ENCODE data around the gene ARFRP1. TPM values are rescaled to one million over a fixed set of nuclear protein-coding genes. Genes with fewer than 3 reads are reported as not detected.

Gene ARFRP1
- total RNA-seq, 1 experiment from 2014 or later = 74.0 TPM

DNA sequence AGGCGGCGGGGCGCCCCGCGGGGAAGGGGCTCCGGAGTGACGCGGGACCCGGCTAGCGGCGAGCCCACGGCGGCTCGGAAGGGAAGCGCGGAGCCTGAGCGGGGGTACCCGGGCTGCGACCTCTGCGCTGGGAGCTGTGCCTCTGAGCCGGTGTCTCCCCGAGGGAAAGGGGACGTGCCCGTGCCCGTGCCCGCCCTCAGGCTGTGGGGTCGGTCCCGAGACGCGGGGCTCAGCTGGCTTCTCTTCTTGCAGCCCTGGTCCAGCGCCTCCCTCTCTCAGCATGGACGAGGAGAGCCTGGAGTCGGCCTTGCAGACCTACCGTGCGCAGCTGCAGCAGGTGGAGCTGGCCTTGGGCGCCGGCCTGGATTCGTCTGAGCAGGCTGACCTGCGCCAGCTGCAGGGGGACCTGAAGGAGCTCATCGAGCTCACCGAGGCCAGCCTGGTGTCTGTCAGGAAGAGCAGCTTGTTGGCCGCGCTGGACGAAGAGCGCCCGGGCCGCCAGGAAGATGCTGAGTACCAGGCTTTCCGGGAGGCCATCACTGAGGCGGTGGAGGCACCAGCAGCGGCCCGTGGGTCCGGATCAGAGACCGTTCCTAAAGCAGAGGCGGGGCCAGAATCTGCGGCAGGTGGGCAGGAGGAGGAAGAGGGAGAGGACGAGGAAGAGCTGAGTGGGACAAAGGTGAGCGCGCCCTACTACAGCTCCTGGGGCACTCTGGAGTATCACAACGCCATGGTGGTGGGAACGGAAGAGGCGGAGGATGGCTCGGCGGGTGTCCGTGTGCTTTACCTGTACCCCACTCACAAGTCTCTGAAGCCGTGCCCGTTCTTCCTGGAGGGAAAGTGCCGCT, 749 bp upstream of the ARFRP1 start:
- DNase-seq = peak; percentile 44
- Mint-ChIP-seq H3K27me3 (ENCODE audit: unreplicated experiment) (no peaks in the 10 kb centered on the region), H3K9me3 (ENCODE audit: low read depth, unreplicated experiment) (peaks cover 7% of the 10 kb centered on the region), H3K36me3 (ENCODE audit: insufficient read depth, unreplicated experiment) (peaks cover 91% of the 10 kb centered on the region), H3K4me3 (ENCODE audit: low read depth, unreplicated experiment) (peak overlapping the region; percentile 97), H3K4me1 (ENCODE audit: low read depth, unreplicated experiment) (peaks cover 42% of the 10 kb centered on the region), H3K27ac (ENCODE audit: unreplicated experiment) (peak overlapping the region; percentile 53)
- TF ChIP-seq, protein P1, sequence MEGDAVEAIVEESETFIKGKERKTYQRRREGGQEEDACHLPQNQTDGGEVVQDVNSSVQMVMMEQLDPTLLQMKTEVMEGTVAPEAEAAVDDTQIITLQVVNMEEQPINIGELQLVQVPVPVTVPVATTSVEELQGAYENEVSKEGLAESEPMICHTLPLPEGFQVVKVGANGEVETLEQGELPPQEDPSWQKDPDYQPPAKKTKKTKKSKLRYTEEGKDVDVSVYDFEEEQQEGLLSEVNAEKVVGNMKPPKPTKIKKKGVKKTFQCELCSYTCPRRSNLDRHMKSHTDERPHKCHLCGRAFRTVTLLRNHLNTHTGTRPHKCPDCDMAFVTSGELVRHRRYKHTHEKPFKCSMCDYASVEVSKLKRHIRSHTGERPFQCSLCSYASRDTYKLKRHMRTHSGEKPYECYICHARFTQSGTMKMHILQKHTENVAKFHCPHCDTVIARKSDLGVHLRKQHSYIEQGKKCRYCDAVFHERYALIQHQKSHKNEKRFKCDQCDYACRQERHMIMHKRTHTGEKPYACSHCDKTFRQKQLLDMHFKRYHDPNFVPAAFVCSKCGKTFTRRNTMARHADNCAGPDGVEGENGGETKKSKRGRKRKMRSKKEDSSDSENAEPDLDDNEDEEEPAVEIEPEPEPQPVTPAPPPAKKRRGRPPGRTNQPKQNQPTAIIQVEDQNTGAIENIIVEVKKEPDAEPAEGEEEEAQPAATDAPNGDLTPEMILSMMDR (IDR thresholded peaks at IDR 0.05; ENCODE audit: unreplicated experiment) = no peak
- intact Hi-C loops (cut with micrococcal nuclease; ENCODE audit: unreplicated experiment) = no loop called here
- BruUV-seq (replicated peaks) = no TSS peak
- CTCF ChIA-PET = interaction anchor here (0.6 to 3.1 kb wide), 14 partner anchors 10 to 412 kb away, joined by 3 to 18 read pairs (median 6); partner anchors contain the start of genes PRPF6, PTK6 and RTEL1

DNA sequence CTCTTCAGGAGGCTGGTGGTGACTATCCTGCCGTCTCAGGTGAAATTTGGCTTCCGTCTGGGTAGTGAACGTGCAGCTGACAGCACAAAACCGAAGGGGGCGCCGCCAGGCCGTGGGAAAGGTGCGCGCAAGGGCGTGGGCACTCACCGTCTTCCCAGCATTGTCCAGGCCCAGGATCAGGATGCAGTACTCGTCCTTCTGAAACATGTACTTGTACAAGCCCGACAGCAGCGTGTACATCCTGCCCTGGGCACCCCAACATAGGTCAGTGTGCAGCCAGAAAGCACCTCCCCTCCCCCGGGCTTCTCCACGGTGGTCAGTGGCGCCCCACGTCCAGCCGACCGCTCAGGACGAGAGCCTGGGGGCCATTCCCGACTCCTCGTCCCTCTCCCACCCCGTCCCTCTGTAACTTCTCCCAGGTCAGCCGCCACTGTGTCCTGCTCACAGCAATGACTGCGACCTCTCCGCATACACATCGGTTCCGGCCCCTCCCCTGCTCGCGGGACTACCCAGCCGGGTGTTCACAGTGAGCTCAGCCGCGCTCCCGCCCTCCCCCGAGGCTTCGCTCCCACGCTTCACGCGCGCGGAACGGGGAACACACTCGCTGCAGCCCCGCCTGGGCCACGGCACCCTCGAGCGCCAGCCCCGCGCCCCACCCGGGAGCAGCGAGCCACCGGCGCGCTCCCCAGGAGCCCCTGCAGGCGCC, 771 bp downstream of the ARFRP1 start:
- Mint-ChIP-seq H3K27me3 (ENCODE audit: unreplicated experiment) (no peaks in the 10 kb centered on the region), H3K27ac (ENCODE audit: unreplicated experiment) (peak overlapping the region; percentile 85), H3K36me3 (ENCODE audit: insufficient read depth, unreplicated experiment) (peaks cover 92% of the 10 kb centered on the region), H3K4me1 (ENCODE audit: low read depth, unreplicated experiment) (peaks cover 42% of the 10 kb centered on the region), H3K9me3 (ENCODE audit: low read depth, unreplicated experiment) (peaks cover 2% of the 10 kb centered on the region), H3K4me3 (ENCODE audit: low read depth, unreplicated experiment) (peak overlapping the region; percentile 97)
- CTCF ChIA-PET = interaction anchor here (0.6 to 3.1 kb wide), 9 partner anchors 8 to 1518 kb away, joined by 3 to 18 read pairs (median 6); partner anchors contain the start of genes PTK6 and RTEL1
- intact Hi-C loops (cut with micrococcal nuclease; ENCODE audit: unreplicated experiment) = no loop called here
- peak; percentile 75 for DNase-seq
- no TSS peak for BruUV-seq (replicated peaks)
- TF ChIP-seq, protein P1 (IDR thresholded peaks at IDR 0.05; ENCODE audit: unreplicated experiment) = peak; percentile 29

DNA sequence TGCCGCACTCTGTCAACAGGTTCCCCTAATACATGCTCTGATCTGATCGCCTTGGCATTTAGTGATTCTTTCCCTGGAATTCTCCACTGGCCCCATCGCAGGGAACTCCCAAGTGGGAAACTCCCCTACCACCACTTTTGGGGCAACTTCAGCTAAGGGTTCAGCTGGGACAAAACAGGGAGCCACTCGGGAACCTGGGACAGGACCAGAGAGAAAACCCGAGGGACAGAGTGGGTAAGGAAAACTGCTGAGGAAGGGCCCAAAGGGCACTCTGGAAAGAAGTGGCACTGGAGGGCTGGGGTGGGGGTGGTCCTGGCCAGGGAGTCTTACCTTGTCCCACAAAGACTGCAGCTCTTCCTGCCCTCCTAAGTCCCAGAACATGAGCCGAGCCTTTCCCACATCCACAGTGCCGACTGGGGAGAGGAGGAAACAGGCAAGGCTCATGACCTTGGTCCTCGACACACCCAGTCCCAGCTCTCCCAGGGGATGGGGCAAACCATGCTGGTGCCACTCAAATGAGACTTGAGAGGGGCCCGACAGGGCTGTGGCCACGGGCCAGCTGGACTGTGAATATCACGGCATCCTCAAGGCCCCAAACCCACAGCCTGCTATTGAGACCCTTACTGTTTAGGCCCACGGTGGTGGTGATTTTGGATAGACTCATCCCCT, 1.6 kb downstream of the ARFRP1 start:
- Mint-ChIP-seq H3K36me3 (ENCODE audit: insufficient read depth, unreplicated experiment) (peaks cover 90% of the 10 kb centered on the region), H3K27ac (ENCODE audit: unreplicated experiment) (peak overlapping the region; percentile 85), H3K27me3 (ENCODE audit: unreplicated experiment) (no peaks in the 10 kb centered on the region), H3K9me3 (ENCODE audit: low read depth, unreplicated experiment) (no peaks in the 10 kb centered on the region), H3K4me1 (ENCODE audit: low read depth, unreplicated experiment) (peaks cover 42% of the 10 kb centered on the region), H3K4me3 (ENCODE audit: low read depth, unreplicated experiment) (peak overlapping the region; percentile 97)
- TF ChIP-seq, protein P1 (IDR thresholded peaks at IDR 0.05; ENCODE audit: unreplicated experiment) = no peak
- BruUV-seq (replicated peaks) = TSS peak; percentile 60
- CTCF ChIA-PET = interaction anchor here (2.0 to 3.1 kb wide), 2 partner anchors 157 to 168 kb away, joined by 10 to 18 read pairs; partner anchors contain the start of gene PTK6
- intact Hi-C loops (cut with micrococcal nuclease; ENCODE audit: unreplicated experiment) = no loop called here
- DNase-seq = no peak
